Lower leg skin (tissue), 3 donors: ENCODE measurements around the gene PPP2R5D.

ENCODE experiments used
- POLR2A ChIP-seq, 2 donors: fragments of 450-650 bp; IDR thresholded peaks; one replicate each; pipeline ENCODE4 v1.6.1; 2016 to 2017; ENCODE audit warnings: antibody characterized with exemption in 2 of 2, mild to moderate bottlenecking in 1 of 2, moderate library complexity in 1 of 2
- TF ChIP-seq, protein P1 (sequence below), 3 donors: fragments of 450-650 bp; IDR thresholded peaks; one replicate each; pipeline ENCODE4 v1.5.1; 2016; ENCODE audit warnings: antibody characterized with exemption in 3 of 3, mild to moderate bottlenecking in 3 of 3, moderate library complexity in 2 of 3

DNA sequence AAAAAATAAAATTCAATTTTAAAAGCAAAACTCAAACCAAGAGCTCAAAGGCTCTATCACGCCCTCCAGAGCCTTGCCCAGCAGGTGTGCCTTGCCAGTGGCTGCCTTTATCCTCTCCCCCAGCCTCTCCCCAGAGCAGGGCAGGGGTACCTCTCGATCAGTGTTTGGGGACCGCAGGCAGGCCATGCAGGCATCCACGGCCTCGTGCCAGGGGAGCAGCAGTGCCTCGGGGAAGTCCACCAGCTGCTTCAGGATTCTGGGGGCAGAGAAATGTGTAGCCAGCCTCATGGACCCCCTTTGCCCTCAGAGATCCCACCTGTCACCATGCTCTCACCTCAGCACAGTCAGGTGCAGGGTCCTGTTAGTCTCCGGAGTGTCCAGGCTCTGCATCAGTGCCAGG, 63.6 kb downstream of the PPP2R5D start:
- TF ChIP-seq, protein P1, sequence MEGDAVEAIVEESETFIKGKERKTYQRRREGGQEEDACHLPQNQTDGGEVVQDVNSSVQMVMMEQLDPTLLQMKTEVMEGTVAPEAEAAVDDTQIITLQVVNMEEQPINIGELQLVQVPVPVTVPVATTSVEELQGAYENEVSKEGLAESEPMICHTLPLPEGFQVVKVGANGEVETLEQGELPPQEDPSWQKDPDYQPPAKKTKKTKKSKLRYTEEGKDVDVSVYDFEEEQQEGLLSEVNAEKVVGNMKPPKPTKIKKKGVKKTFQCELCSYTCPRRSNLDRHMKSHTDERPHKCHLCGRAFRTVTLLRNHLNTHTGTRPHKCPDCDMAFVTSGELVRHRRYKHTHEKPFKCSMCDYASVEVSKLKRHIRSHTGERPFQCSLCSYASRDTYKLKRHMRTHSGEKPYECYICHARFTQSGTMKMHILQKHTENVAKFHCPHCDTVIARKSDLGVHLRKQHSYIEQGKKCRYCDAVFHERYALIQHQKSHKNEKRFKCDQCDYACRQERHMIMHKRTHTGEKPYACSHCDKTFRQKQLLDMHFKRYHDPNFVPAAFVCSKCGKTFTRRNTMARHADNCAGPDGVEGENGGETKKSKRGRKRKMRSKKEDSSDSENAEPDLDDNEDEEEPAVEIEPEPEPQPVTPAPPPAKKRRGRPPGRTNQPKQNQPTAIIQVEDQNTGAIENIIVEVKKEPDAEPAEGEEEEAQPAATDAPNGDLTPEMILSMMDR (IDR thresholded peaks at IDR 0.05) = no peak
- no peak for TF ChIP-seq POLR2A (IDR thresholded peaks at IDR 0.05)
